Dedifferentiated amniotic fluid mesenchymal stem cell (primary cell): ENCODE data around the gene RPS6KA3.
A peak's percentile ranks its signal among the peaks of the same experiment; 100 is the strongest.
"Not testable (repeated sequence)": the region's sequence is repeated elsewhere in the genome, so short reads cannot be mapped to it uniquely, and the experiment has no call there.

Experiments used
- DNase-seq: peaks from one replicate; pipeline ENCODE4 v3.0.0-alpha.2; 2016; ENCODE audit errors: extremely low spot score

The RPS6KA3 gene

DNA sequence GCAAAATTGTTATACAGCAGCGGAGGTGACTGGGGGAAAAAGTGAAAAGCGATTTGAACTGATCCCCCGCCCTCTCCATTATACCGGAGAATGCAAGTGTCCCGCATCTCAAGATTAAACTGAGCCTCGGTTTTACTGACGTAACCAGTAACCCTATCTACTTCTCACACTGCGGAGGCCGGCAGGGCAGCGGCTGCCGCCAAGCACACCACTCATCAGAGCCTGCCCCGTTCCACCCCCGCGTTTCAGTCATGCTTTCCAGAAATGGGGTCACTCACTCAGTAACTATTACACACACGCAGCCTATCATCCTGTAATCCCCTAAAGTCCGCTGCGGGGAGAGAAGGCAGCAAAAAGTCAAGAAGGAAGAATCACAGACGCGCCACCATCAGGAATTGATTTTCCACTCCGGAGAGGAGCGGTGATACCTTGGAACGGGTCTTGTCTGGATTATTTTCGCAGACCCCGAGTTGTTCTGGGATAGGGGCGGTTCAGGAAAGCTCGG lies 1.4 kb downstream of the RPS6KA3 start:
- peak; percentile 50 for DNase-seq

DNA sequence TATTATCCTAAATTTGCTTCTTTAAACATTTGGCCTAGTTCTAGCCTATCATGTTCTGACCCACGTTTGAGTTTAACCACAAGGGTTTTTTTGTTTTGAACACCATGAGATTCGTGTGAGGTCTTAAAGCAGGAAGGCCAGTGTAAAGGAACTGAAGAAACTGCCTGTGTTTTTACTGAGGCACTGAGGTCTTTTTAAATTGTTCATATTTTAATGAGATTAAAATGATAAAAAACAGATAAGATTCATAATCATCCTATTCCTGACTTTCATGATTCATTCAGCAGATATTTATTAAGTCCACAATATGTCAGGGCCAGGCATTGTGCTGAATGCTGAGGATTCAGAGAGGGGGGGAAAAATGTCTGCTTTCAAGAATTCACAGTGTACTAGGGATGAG lies 3.2 kb downstream of the RPS6KA3 start:
- no peak for DNase-seq

GRCh38 chrX:20260885-20261284 lies 5.8 kb downstream of the RPS6KA3 start:
- no peak for DNase-seq

- DNase-seq: no peak
These were observed 11.9 kb downstream of the RPS6KA3 start for GRCh38 chrX:20254712-20255299.

- no peak for DNase-seq
These were observed 13.5 kb downstream of the RPS6KA3 start for GRCh38 chrX:20253232-20253543.

GRCh38 chrX:20252381-20253231 lies 14.1 kb downstream of the RPS6KA3 start:
- no peak for DNase-seq

- DNase-seq: no peak
These were observed 15.0 kb downstream of the RPS6KA3 start for GRCh38 chrX:20251691-20252090.

GRCh38 chrX:20250146-20250545 lies 16.6 kb downstream of the RPS6KA3 start:
- not testable (repeated sequence) for DNase-seq

DNA sequence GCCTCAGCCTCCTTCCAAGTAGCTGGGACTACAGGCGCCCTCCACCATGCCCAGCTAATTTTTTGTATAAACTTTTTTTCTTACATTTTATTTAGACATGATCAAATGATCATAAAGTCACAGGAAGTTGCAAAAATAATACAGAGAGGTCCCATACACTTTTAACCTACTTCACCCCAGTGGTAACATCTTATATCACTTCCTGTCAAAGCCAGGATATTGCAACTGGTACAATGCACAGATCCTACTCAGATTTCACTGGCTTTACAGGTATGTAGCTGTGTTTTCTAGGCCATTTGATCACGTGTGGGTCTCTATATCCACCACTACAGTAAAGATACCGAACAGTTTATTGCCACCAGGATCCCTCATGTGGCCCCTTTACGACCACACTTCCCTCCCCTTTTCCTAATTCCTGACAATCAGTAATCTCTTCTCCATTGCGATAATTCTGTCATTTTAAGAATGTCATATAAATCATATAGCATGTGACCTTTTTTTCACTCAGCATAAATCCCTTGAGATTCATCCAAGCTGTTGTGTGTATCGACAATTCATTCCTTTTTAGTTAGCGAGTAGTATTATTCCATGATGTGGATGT lies 18.0 kb downstream of the RPS6KA3 start:
- DNase-seq: no peak

DNA sequence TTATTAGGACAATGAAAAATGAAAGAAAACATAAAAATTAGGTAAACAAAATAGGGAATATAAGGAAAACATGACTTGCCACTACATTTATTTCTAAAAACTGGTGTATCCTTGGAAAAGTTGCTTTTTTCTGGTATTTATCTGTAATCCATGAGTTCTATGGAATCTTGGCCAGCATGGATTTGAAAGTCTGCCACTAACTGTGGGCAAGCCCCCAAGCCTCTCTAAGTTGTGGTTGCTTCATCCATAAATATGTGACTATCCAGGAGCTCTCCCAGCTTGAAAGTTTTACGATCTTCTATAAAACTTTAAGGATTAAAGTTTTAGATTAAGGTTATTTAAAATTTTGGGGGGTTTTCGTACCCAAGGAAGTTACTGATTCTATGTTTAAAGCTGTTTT lies 21.8 kb downstream of the RPS6KA3 start:
- no peak for DNase-seq

DNA sequence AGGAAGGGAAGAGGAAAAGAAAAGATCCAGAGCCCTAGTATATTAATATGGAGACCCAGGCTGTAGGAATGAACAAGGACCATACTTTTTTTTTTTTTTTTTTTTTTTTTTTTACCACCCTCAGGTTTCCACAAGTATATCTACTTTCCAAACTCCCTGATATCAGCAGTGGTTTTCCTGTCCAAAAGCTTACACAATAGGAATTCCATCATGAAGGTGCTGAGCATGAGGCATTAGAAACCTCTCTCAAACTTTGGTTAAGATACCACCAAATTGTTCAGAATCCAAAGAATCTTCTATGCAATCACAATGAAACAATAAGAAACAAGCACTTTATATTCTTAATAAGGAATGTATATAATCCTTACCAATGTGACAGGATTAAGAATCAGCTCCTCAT lies 26.5 kb downstream of the RPS6KA3 start:
- no peak for DNase-seq

GRCh38 chrX:20237864-20238263 lies 28.8 kb downstream of the RPS6KA3 start:
- no peak for DNase-seq

DNA sequence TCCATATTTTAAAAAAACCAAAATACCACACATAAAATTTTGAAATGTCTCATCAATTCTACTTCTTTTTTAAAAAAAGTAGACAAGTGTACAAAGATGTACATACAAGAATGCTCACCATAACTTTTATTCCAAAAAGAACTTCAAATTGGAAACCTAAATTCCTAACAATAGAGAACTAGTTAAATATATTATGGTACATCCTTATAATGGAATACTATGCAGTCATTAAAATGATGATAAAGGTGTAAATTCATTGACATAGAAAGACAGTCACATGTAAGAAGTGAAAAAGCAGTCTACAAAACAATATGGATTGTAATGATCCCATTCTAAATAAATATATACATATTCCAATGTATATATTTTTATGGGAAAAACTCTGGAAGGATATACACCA lies 31.0 kb downstream of the RPS6KA3 start:
- DNase-seq: no peak

DNA sequence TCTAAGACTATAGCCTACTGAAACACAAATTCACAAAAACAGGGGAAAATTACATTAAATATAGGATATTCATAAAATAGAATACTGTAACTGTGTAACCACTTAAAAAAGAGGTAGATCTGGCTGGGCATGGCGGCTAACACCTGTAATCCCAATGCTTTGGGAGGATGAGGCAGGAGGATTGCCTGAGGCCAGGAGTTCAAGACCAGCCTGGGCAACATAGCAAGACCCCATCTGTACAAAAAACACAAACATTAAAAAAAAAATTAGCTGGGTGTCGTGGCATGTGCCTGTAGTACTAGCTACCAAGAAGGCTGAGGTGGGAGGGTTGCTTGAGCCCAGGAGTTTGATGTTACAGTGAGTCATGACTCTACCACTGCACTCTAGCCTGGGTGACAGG lies 33.4 kb downstream of the RPS6KA3 start:
- DNase-seq: no peak

DNA sequence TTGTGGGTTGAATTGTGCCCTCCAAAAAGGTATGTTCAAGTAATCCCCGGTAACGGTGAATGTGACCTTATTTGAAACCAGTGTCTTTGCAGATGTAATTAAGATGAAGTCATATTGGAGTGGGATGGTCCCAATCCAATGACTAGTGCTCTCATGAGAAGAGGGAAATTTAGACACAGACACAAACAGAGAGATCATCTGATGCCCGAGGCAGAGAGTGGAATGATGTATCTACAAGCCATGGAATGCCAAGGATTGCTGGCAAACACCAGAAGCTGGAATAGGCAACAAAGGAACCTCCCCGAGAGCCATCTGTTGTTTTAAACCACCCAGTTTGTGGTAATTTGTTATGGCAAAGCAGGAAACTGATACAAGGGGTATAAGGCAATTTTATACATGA lies 35.1 kb downstream of the RPS6KA3 start:
- no peak for DNase-seq

- DNase-seq: no peak
These were observed 36.3 kb downstream of the RPS6KA3 start for GRCh38 chrX:20230406-20230805.

GRCh38 chrX:20229155-20229554 lies 37.6 kb downstream of the RPS6KA3 start:
- no peak for DNase-seq

GRCh38 chrX:20228245-20228644 lies 38.5 kb downstream of the RPS6KA3 start:
- DNase-seq: no peak

- DNase-seq: no peak
These were observed 39.6 kb downstream of the RPS6KA3 start for GRCh38 chrX:20227116-20227515.

DNA sequence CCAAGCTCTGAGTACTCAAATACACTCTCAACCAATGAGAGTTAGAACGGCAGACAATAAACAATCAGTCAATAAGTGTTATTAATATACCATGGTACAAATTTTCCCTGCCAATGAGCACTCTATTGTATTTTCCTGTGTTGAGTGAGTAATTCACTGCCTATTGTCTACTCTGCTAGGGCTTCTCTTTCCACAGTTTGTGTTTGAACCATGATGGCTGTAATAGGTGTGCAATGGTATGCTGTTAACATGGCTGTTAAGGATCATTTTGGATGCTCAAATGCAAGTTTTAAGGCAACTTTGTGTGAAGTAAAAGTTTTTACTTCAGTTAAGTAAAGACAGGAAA lies 41.2 kb downstream of the RPS6KA3 start:
- no peak for DNase-seq

DNA sequence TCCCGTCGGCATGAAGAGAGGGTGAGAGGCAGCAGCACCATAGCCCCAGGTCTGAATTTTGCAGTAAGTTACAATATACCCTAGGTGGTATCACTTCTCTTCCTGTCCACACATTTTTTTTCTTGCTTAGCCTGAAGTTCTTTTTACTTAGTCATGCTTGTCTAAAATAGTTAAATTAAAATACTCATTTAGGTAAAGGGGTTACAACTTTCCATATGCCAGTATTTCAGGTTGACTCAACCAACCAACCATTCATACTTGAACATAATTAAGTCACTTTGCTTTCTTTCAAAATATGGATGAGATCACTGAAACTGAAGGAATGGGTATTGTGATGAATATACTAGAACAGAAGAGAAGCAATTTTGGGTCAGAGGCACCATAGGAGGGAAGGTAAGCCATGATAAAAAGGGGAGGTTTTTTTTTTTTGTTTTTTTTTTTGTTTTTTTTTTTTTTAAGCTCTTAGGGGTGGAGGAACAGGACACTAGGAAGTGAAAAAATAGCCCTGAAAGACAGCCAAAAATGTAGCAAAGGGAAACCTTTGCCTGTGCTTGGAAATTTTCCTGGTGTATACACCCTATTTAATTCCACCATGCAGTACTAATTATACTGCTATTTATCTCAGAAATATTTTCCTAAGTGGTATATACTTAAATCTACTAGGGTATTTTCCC lies 41.8 kb downstream of the RPS6KA3 start:
- no peak for DNase-seq

DNA sequence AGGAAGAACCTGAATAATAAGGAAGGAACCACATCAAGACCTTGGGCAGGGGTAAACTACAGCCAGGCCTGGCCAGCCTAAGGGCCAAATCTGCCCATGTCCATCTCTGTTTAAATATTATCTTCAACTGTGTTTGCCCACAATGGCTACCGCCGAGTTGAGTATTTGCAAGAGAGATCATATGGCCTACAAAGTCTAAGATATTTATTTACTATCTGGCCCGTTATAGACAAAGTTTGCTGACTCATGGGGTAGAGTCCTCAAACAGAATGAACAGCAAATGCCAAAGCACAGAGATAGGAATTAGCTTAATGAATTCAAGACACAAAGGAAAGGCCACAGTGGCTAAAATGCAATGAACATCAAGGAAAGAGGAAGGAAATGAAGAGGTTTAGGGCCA lies 44.8 kb downstream of the RPS6KA3 start:
- DNase-seq: no peak
